Astrocyte (in vitro differentiated cells and primary cell): Measurements from ENCODE around the gene SLC25A13. TPM values are rescaled to one million over a fixed set of nuclear protein-coding genes. Genes with fewer than 3 reads are reported as not detected.

ENCODE experiments used
- DNase-seq: peaks from one replicate; pipeline ENCODE4 v3.0.0-alpha.2; 2010; ENCODE audit warnings: low read depth
- FAIRE-seq: peaks from 2 replicates; lab custom pipeline; 2011; peaks lifted over from hg19 to GRCh38; lab: Jason Lieb, UNC
- H2AFZ ChIP-seq: 2 replicates; pipeline ENCODE4 v1.6.0; 2012; ENCODE audit warnings: low read depth, low read length, inconsistent platforms
- H3K27ac ChIP-seq: 2 replicates; pipeline ENCODE4 v1.5.1; 2011; ENCODE audit warnings: low read depth, low read length, inconsistent platforms
- H3K27me3 ChIP-seq: 2 replicates; pipeline ENCODE4 v1.6.0; 2011; ENCODE audit warnings: low read length, inconsistent platforms; ENCODE audit not compliant: insufficient read depth
- H3K36me3 ChIP-seq: 2 replicates; pipeline ENCODE4 v1.5.1; 2011; ENCODE audit warnings: low read length, inconsistent platforms; ENCODE audit not compliant: insufficient read depth
- H3K4me1 ChIP-seq: 2 replicates; pipeline ENCODE4 v1.5.1; 2011; ENCODE audit warnings: low read length, inconsistent platforms; ENCODE audit not compliant: insufficient read depth
- H3K4me2 ChIP-seq: 2 replicates; pipeline ENCODE4 v1.6.0; 2012; ENCODE audit warnings: low read length, inconsistent platforms
- H3K4me3 ChIP-seq: 2 replicates; pipeline ENCODE4 v1.5.1; 2011; ENCODE audit warnings: low read depth, mild to moderate bottlenecking, low read length, inconsistent platforms; ENCODE audit not compliant: insufficient read depth
- H3K79me2 ChIP-seq: 2 replicates; pipeline ENCODE4 v1.6.0; 2012; ENCODE audit warnings: mild to moderate bottlenecking, low read length, inconsistent platforms; ENCODE audit not compliant: insufficient read depth
- H3K9ac ChIP-seq: 2 replicates; pipeline ENCODE4 v1.6.0; 2012; ENCODE audit warnings: mild to moderate bottlenecking, low read length, inconsistent platforms
- H3K9me3 ChIP-seq: 2 replicates; pipeline ENCODE4 v1.5.1; 2012; ENCODE audit warnings: low read depth, mild to moderate bottlenecking, low read length, inconsistent platforms; ENCODE audit not compliant: insufficient read depth
- H4K20me1 ChIP-seq: 2 replicates; pipeline ENCODE4 v1.6.0; 2012; ENCODE audit warnings: low read length, inconsistent platforms; ENCODE audit not compliant: insufficient read depth
- H3K27ac Mint-ChIP-seq: one replicate; pipeline ENCODE4 v1.8.0; 2021; ENCODE audit warnings: mild to moderate bottlenecking, mixed read lengths; ENCODE audit not compliant: unreplicated experiment
- H3K27me3 Mint-ChIP-seq: one replicate; pipeline ENCODE4 v1.8.0; 2021; ENCODE audit warnings: low read depth, mixed read lengths; ENCODE audit not compliant: unreplicated experiment
- H3K36me3 Mint-ChIP-seq: one replicate; pipeline ENCODE4 v1.8.0; 2021; ENCODE audit warnings: low read depth, mixed read lengths; ENCODE audit not compliant: unreplicated experiment
- H3K4me1 Mint-ChIP-seq: one replicate; pipeline ENCODE4 v1.8.0; 2021; ENCODE audit warnings: low read depth, mixed read lengths; ENCODE audit not compliant: unreplicated experiment
- H3K4me3 Mint-ChIP-seq: one replicate; pipeline ENCODE4 v1.8.0; 2021; ENCODE audit warnings: mild to moderate bottlenecking, moderate library complexity, mixed read lengths; ENCODE audit not compliant: unreplicated experiment
- H3K9me3 Mint-ChIP-seq: one replicate; pipeline ENCODE4 v1.8.0; 2021; ENCODE audit warnings: mild to moderate bottlenecking, mixed read lengths; ENCODE audit not compliant: unreplicated experiment
- CTCF ChIP-seq: IDR thresholded peaks from 2 replicates; pipeline ENCODE4 v1.5.1; 2011; ENCODE audit warnings: low read depth, mild to moderate bottlenecking, inconsistent platforms, low read length, moderate library complexity; ENCODE audit not compliant: insufficient read depth
- EZH2 ChIP-seq: IDR thresholded peaks from 2 replicates; pipeline ENCODE4 v1.6.1; 2012; ENCODE audit warnings: mild to moderate bottlenecking, low read length, inconsistent platforms; ENCODE audit not compliant: insufficient read depth
- total RNA-seq: library from RNA; stranded (reverse); gene quantifications from 2 replicates; pipeline ENCODE4 v1.2.1, GENCODE V29; 2021

The SLC25A13 gene
- total RNA-seq, 1 donor from 2014 or later = 58.1 TPM

DNA sequence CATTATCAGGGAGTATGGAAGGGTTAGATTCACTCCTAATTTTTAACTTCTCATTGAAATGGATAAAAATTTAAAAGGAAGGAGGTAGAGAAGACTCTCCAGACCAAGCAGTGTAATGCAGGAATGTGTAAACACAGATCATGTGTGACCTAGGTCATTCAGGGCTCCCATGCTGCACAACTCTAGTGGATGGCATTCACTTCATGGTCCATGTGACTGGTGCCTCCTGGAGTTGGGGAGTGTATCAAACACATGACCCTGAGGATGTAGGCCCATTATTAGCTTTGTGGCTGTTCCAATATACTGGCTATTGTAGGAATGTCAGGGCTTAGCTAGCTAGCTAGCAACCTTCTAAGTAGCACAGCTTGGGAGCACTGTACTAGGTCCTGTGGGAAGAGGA lies 109.9 kb downstream of the SLC25A13 start:
- no peak for FAIRE-seq
- Histone ChIP-seq H3K4me2 (no peak overlapping the region), H3K79me2 (no peaks in the 10 kb centered on the region), H3K36me3 (no peaks in the 10 kb centered on the region), H4K20me1 (no peaks in the 10 kb centered on the region), H3K9ac (no peak overlapping the region), H3K4me3 (no peak overlapping the region), H3K9me3 (no peaks in the 10 kb centered on the region), H3K27ac (no peak overlapping the region), H3K4me1 (no peaks in the 10 kb centered on the region), H2AFZ (no peak overlapping the region), H3K27me3 (no peaks in the 10 kb centered on the region)
- TF ChIP-seq CTCF (no peak), EZH2 (no peak)
- no peak overlapping the region for H3K27ac Mint-ChIP-seq
- DNase-seq = no peak
- no peaks in the 10 kb centered on the region for H3K4me1 Mint-ChIP-seq
- no peaks in the 10 kb centered on the region for H3K36me3 Mint-ChIP-seq
- no peak overlapping the region for H3K4me3 Mint-ChIP-seq
- no peaks in the 10 kb centered on the region for H3K27me3 Mint-ChIP-seq
- no peaks in the 10 kb centered on the region for H3K9me3 Mint-ChIP-seq

- DNase-seq (no peak), FAIRE-seq (no peak)
- Mint-ChIP-seq H3K27ac (no peak overlapping the region), H3K4me1 (peaks cover 2% of the 10 kb centered on the region), H3K27me3 (no peaks in the 10 kb centered on the region), H3K36me3 (peaks cover 4% of the 10 kb centered on the region), H3K4me3 (no peak overlapping the region), H3K9me3 (no peaks in the 10 kb centered on the region)
- no peak overlapping the region for H3K9ac ChIP-seq
- H3K9me3 ChIP-seq = no peaks in the 10 kb centered on the region
- no peak overlapping the region for H3K4me2 ChIP-seq
- no peak overlapping the region for H3K4me3 ChIP-seq
- H3K27me3 ChIP-seq = no peaks in the 10 kb centered on the region
- no peak overlapping the region for H3K27ac ChIP-seq
- no peaks in the 10 kb centered on the region for H4K20me1 ChIP-seq
- no peaks in the 10 kb centered on the region for H3K79me2 ChIP-seq
- no peak overlapping the region for H2AFZ ChIP-seq
- H3K4me1 ChIP-seq = no peaks in the 10 kb centered on the region
- no peaks in the 10 kb centered on the region for H3K36me3 ChIP-seq
- TF ChIP-seq CTCF = no peak
- TF ChIP-seq EZH2 = no peak
Observed at GRCh38 chr7:96205665-96206064, 116.2 kb downstream of the SLC25A13 start.

DNA sequence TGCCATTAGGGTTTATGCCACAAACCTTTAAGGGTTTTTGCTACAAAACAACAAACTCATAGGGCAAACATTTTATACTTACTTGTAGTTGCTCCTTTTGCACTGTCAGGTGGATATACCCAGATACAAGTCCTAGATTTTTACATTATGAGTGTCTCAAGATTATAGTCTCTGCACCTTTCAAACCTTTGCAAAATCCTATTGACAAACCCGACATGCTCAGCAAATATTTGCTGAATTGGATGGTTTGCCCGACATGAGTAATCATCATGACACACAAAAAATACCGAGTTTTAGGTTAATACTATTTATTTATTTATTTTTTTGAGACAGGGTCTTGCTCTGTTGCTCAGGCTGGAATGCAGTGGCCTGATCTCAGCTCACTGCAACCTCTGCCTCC lies 117.3 kb downstream of the SLC25A13 start:
- TF ChIP-seq CTCF = no peak
- TF ChIP-seq EZH2 = no peak

More for the DNA sequence above, 117.3 kb downstream of the SLC25A13 start:
- no peak overlapping the region for H3K4me2 ChIP-seq
- H3K27me3 Mint-ChIP-seq = no peaks in the 10 kb centered on the region
- H3K9me3 ChIP-seq = no peaks in the 10 kb centered on the region
- no peaks in the 10 kb centered on the region for H3K27me3 ChIP-seq
- H3K27ac Mint-ChIP-seq = no peak overlapping the region
- DNase-seq (no peak), FAIRE-seq (no peak)
- no peaks in the 10 kb centered on the region for H4K20me1 ChIP-seq
- no peak overlapping the region for H3K27ac ChIP-seq
- H2AFZ ChIP-seq = no peak overlapping the region
- H3K4me1 Mint-ChIP-seq = peaks cover 6% of the 10 kb centered on the region
- no peaks in the 10 kb centered on the region for H3K79me2 ChIP-seq
- H3K36me3 ChIP-seq = no peaks in the 10 kb centered on the region
- H3K4me1 ChIP-seq = no peaks in the 10 kb centered on the region
- no peak overlapping the region for H3K9ac ChIP-seq
- H3K4me3 Mint-ChIP-seq = no peak overlapping the region
- H3K4me3 ChIP-seq = no peak overlapping the region
- no peaks in the 10 kb centered on the region for H3K9me3 Mint-ChIP-seq
- H3K36me3 Mint-ChIP-seq = peaks cover 4% of the 10 kb centered on the region
